Measurements from ENCODE around the gene IRAK4.

GRCh38 chr12:43761500-43761899 is 2.7 kb downstream of the IRAK4 start:
- TF ChIP-seq, protein P1, sequence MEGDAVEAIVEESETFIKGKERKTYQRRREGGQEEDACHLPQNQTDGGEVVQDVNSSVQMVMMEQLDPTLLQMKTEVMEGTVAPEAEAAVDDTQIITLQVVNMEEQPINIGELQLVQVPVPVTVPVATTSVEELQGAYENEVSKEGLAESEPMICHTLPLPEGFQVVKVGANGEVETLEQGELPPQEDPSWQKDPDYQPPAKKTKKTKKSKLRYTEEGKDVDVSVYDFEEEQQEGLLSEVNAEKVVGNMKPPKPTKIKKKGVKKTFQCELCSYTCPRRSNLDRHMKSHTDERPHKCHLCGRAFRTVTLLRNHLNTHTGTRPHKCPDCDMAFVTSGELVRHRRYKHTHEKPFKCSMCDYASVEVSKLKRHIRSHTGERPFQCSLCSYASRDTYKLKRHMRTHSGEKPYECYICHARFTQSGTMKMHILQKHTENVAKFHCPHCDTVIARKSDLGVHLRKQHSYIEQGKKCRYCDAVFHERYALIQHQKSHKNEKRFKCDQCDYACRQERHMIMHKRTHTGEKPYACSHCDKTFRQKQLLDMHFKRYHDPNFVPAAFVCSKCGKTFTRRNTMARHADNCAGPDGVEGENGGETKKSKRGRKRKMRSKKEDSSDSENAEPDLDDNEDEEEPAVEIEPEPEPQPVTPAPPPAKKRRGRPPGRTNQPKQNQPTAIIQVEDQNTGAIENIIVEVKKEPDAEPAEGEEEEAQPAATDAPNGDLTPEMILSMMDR (IDR thresholded peaks at IDR 0.05), result no peak
- TF ChIP-seq POLR2AphosphoS5 (IDR thresholded peaks at IDR 0.05), result no peak

Measured in esophagus muscularis mucosa (tissue), 3 donors.